ENCODE measurements around the gene CD180. TPM values are rescaled to one million over a fixed set of nuclear protein-coding genes. Genes with fewer than 3 reads are reported as not detected.

Gene CD180
- total RNA-seq, 2 experiments from 2014 or later, result 0.08 TPM; not detected in 1

GRCh38 chr5:67238191-67238590 lies 41.6 kb upstream of the CD180 start:
- Mint-ChIP-seq H3K36me3 (ENCODE audit: low read depth) (no peaks in the 10 kb centered on the region), H3K27me3 (no peaks in the 10 kb centered on the region), H3K9me3 (no peaks in the 10 kb centered on the region), H3K4me1 (ENCODE audit: low read depth) (no peaks in the 10 kb centered on the region), H3K4me3 (no peak overlapping the region), H3K27ac (no peak overlapping the region)
- ChIA-PET POLR2A (interaction anchor here (0.7 kb wide), 1 partner anchor 15 kb away, joined by 3 read pairs; no protein-coding TSS in a partner anchor), CTCF (no interaction called here)
- Histone ChIP-seq H3K36me3 (ENCODE audit: insufficient read depth, low read length) (no peaks in the 10 kb centered on the region), H3K27me3 (ENCODE audit: control insufficient read depth in 1 of 2, insufficient read depth in 2 of 2, low read length in 2 of 2) (no peaks in the 10 kb centered on the region), H3K27ac (ENCODE audit: low read depth in 1 of 2, low read length in 2 of 2) (no peak overlapping the region), H3K4me1 (ENCODE audit: insufficient read depth, low read length) (no peaks in the 10 kb centered on the region), H3K9me3 (ENCODE audit: control insufficient read depth in 1 of 2, insufficient read depth in 1 of 2, low read length in 2 of 2) (no peaks in the 10 kb centered on the region), H3K4me3 (ENCODE audit: low read length) (no peak overlapping the region)
- no peak for ATAC-seq (ENCODE audit: poor library complexity)
- DNase-seq, result no peak
- intact Hi-C loops (cut with DNase I, micrococcal nuclease), result no loop called here
- no peak for TF ChIP-seq CTCF (IDR thresholded peaks at IDR 0.05)

- Histone ChIP-seq H3K27me3 (ENCODE audit: control insufficient read depth in 1 of 2, insufficient read depth in 2 of 2, low read length in 2 of 2) (no peaks in the 10 kb centered on the region), H3K4me1 (ENCODE audit: insufficient read depth, low read length) (no peaks in the 10 kb centered on the region), H3K36me3 (ENCODE audit: insufficient read depth, low read length) (no peaks in the 10 kb centered on the region), H3K9me3 (ENCODE audit: control insufficient read depth in 1 of 2, insufficient read depth in 1 of 2, low read length in 2 of 2) (no peaks in the 10 kb centered on the region), H3K27ac (ENCODE audit: low read depth in 1 of 2, low read length in 2 of 2) (no peak overlapping the region), H3K4me3 (ENCODE audit: low read length) (no peak overlapping the region)
- Mint-ChIP-seq H3K4me3 (no peak overlapping the region), H3K9me3 (no peaks in the 10 kb centered on the region), H3K27ac (no peak overlapping the region), H3K27me3 (no peaks in the 10 kb centered on the region), H3K4me1 (ENCODE audit: low read depth) (no peaks in the 10 kb centered on the region), H3K36me3 (ENCODE audit: low read depth) (no peaks in the 10 kb centered on the region)
- CTCF ChIA-PET, result no interaction called here
- POLR2A ChIA-PET, result no interaction called here
- no peak for TF ChIP-seq CTCF (IDR thresholded peaks at IDR 0.05)
- ATAC-seq (ENCODE audit: poor library complexity) (no peak), DNase-seq (no peak)
- intact Hi-C loops (cut with DNase I, micrococcal nuclease), result no loop called here
Measured at GRCh38 chr5:67235399-67236110, 39.0 kb upstream of the CD180 start.

- Mint-ChIP-seq H3K36me3 (ENCODE audit: low read depth) (no peaks in the 10 kb centered on the region), H3K9me3 (no peaks in the 10 kb centered on the region), H3K4me3 (no peak overlapping the region), H3K27me3 (no peaks in the 10 kb centered on the region), H3K27ac (no peak overlapping the region), H3K4me1 (ENCODE audit: low read depth) (no peaks in the 10 kb centered on the region)
- Histone ChIP-seq H3K4me1 (ENCODE audit: insufficient read depth, low read length) (no peaks in the 10 kb centered on the region), H3K9me3 (ENCODE audit: control insufficient read depth in 1 of 2, insufficient read depth in 1 of 2, low read length in 2 of 2) (no peaks in the 10 kb centered on the region), H3K27me3 (ENCODE audit: control insufficient read depth in 1 of 2, insufficient read depth in 2 of 2, low read length in 2 of 2) (no peaks in the 10 kb centered on the region), H3K4me3 (ENCODE audit: low read length) (no peak overlapping the region), H3K27ac (ENCODE audit: low read depth in 1 of 2, low read length in 2 of 2) (no peak overlapping the region), H3K36me3 (ENCODE audit: insufficient read depth, low read length) (no peaks in the 10 kb centered on the region)
- ChIA-PET POLR2A (no interaction called here), CTCF (no interaction called here)
- ATAC-seq (ENCODE audit: poor library complexity), result no peak
- no peak for DNase-seq
- no peak for TF ChIP-seq CTCF (IDR thresholded peaks at IDR 0.05)
- intact Hi-C loops (cut with DNase I, micrococcal nuclease), result no loop called here
Measured at GRCh38 chr5:67234671-67235176, 38.1 kb upstream of the CD180 start.

Measured in CD4-positive, alpha-beta T cell (primary cell).